ENCODE data around the gene KCNB1. TPM values are rescaled to one million over a fixed set of nuclear protein-coding genes. Genes with fewer than 3 reads are reported as not detected.

The KCNB1 gene
- total and polyA plus RNA-seq, 2 experiments from 2014 or later: 0.06 to 0.10 TPM

- no peaks in the 10 kb centered on the region for H3K9me3 ChIP-seq (ENCODE audit: low read depth)
- TF ChIP-seq, protein P1, sequence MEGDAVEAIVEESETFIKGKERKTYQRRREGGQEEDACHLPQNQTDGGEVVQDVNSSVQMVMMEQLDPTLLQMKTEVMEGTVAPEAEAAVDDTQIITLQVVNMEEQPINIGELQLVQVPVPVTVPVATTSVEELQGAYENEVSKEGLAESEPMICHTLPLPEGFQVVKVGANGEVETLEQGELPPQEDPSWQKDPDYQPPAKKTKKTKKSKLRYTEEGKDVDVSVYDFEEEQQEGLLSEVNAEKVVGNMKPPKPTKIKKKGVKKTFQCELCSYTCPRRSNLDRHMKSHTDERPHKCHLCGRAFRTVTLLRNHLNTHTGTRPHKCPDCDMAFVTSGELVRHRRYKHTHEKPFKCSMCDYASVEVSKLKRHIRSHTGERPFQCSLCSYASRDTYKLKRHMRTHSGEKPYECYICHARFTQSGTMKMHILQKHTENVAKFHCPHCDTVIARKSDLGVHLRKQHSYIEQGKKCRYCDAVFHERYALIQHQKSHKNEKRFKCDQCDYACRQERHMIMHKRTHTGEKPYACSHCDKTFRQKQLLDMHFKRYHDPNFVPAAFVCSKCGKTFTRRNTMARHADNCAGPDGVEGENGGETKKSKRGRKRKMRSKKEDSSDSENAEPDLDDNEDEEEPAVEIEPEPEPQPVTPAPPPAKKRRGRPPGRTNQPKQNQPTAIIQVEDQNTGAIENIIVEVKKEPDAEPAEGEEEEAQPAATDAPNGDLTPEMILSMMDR (IDR thresholded peaks at IDR 0.05; ENCODE audit: low read depth, low read length): no peak
- H3K27ac ChIP-seq: no peak overlapping the region
- DNase-seq (ENCODE audit: low read depth in 1 of 2, low spot score in 1 of 2): no peak
- H3K27me3 ChIP-seq: no peaks in the 10 kb centered on the region
- H3K4me3 ChIP-seq: no peak overlapping the region
- H3K4me1 ChIP-seq (ENCODE audit: low read depth): no peaks in the 10 kb centered on the region
- no peaks in the 10 kb centered on the region for H3K36me3 ChIP-seq
Measured at GRCh38 chr20:49361862-49362660, 120.4 kb downstream of the KCNB1 start.

DNA sequence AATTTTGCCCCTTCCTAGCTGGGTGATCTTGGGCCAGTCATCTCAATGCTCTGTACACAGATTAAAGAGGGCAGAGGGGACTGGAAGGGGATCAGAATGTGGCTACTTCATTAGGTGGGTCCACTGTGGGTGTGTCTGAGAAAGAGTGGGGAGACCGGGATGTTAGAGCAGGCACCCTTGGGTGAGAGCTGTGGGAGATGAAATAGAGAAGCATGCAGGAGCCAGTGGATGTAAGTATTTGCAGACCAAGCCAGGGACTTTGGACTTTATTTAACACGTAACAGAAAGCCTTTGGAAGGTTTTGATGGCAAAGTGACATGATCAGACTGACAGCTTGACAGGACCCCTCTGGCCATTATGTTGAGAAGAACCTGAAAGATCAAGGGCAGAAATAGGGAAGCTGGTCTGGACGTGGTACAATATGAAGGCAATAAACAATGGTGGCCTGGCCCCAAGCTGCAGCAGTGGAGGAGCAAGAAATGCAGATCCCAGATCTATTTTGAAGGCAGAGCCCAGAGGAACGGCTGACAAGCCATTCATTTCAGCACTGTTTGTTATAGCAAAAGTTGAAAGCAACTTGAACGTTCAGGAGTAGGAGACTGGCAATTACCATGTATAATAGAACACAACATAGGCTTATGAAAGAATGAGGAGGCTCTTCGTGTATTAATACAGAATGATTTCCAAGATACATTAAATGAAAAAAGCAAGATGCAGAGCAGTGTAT is 122.1 kb downstream of the KCNB1 start:
- H3K4me3 ChIP-seq: no peak overlapping the region
- TF ChIP-seq, protein P1 (IDR thresholded peaks at IDR 0.05; ENCODE audit: low read depth, low read length): no peak
- no peak overlapping the region for H3K27ac ChIP-seq
- no peaks in the 10 kb centered on the region for H3K4me1 ChIP-seq (ENCODE audit: low read depth)
- H3K9me3 ChIP-seq (ENCODE audit: low read depth): no peaks in the 10 kb centered on the region
- H3K36me3 ChIP-seq: no peaks in the 10 kb centered on the region
- H3K27me3 ChIP-seq: no peaks in the 10 kb centered on the region
- no peak for DNase-seq (ENCODE audit: low read depth in 1 of 2, low spot score in 1 of 2)

DNA sequence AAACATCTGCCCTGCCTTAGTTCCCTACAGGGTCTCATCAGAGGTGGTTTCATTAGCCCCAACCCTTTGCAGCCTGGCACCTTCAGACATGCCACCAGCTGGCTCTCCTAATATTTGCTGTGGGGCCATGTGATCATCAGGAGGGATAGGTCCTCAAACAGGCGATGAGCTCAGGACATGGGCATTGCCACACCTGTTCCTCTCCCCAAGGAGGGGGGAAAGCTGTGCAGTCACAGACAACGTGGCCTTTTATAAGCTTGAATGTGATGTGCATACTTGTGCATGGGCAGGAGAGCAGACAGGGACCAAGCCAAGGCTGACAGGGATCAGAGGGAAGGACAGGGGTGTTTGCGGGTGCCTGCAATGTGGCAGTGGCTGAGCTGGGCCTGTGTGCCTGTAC is 125.8 kb downstream of the KCNB1 start:
- Histone ChIP-seq H3K4me3 (no peak overlapping the region), H3K4me1 (ENCODE audit: low read depth) (no peaks in the 10 kb centered on the region), H3K27me3 (no peaks in the 10 kb centered on the region), H3K36me3 (no peaks in the 10 kb centered on the region), H3K27ac (no peak overlapping the region), H3K9me3 (ENCODE audit: low read depth) (no peaks in the 10 kb centered on the region)
- no peak for DNase-seq (ENCODE audit: low read depth in 1 of 2, low spot score in 1 of 2)
- TF ChIP-seq, protein P1 (IDR thresholded peaks at IDR 0.05; ENCODE audit: low read depth, low read length): no peak

- Histone ChIP-seq H3K4me1 (ENCODE audit: low read depth) (no peaks in the 10 kb centered on the region), H3K4me3 (no peak overlapping the region), H3K9me3 (ENCODE audit: low read depth) (no peaks in the 10 kb centered on the region), H3K36me3 (no peaks in the 10 kb centered on the region), H3K27me3 (no peaks in the 10 kb centered on the region), H3K27ac (no peak overlapping the region)
- TF ChIP-seq, protein P1 (IDR thresholded peaks at IDR 0.05; ENCODE audit: low read depth, low read length): no peak
- no peak for DNase-seq (ENCODE audit: low read depth in 1 of 2, low spot score in 1 of 2)
Measured at GRCh38 chr20:49354673-49355072, 127.8 kb downstream of the KCNB1 start.

DNA sequence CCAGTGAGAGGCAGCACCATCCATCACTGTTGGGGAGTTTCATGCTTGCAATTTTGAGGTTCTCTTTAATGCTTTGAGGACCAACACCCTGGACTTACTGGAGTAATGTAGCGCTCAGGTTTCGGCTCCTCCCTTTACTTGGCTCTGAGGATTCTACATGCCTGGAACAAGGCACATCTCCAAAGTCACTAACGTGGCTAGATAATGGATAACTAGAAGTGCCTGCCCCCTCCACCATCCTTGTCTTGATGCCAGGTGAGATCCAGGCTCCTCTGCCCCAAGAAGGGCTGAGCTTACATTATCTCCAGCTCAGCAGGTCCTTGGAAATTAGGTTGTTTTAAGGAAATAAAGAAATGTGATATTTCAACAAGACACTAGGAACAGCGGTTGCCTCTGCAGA is 129.1 kb downstream of the KCNB1 start:
- Histone ChIP-seq H3K4me1 (ENCODE audit: low read depth) (no peaks in the 10 kb centered on the region), H3K4me3 (no peak overlapping the region), H3K36me3 (no peaks in the 10 kb centered on the region), H3K9me3 (ENCODE audit: low read depth) (no peaks in the 10 kb centered on the region), H3K27me3 (no peaks in the 10 kb centered on the region), H3K27ac (no peak overlapping the region)
- TF ChIP-seq, protein P1 (IDR thresholded peaks at IDR 0.05; ENCODE audit: low read depth, low read length): no peak
- DNase-seq (ENCODE audit: low read depth in 1 of 2, low spot score in 1 of 2): no peak

All from cardiac muscle cell (in vitro differentiated cells and primary cell).